HG03571 (cell line): ENCODE results near the gene PLK5.
"Not testable (repeated sequence)": the region's sequence is repeated elsewhere in the genome, so short reads cannot be mapped to it uniquely, and the experiment has no call there.

Source experiments
- ATAC-seq: cut with Tn5 transposase; IDR thresholded peaks from one replicate; pipeline ENCODE4 v1.9.1; 2021; ENCODE audit not compliant: unreplicated experiment

PLK5 gene

GRCh38 chr19:1507763-1508506, 15.9 kb upstream of the PLK5 start:
- ATAC-seq: no peak

- no peak for ATAC-seq
Observed at GRCh38 chr19:1508507-1508856, 15.4 kb upstream of the PLK5 start.

GRCh38 chr19:1509602-1510441, 14.1 kb upstream of the PLK5 start:
- no peak for ATAC-seq

- ATAC-seq: no peak
Observed at GRCh38 chr19:1510442-1510806, 13.5 kb upstream of the PLK5 start.

GRCh38 chr19:1510807-1511206, 13.1 kb upstream of the PLK5 start:
- no peak for ATAC-seq

GRCh38 chr19:1511318-1512317, 12.3 kb upstream of the PLK5 start:
- ATAC-seq: no peak

- no peak for ATAC-seq
Observed at GRCh38 chr19:1512671-1513498, 11.0 kb upstream of the PLK5 start, which contains the start of gene ADAMTSL5. Gene ADAMTSL5, minus strand, starts transcription at chr19:1513019. Its CDS starts 2,076 bp downstream, at chr19:1510943.

GRCh38 chr19:1513499-1514294, 10.2 kb upstream of the PLK5 start:
- ATAC-seq: no peak

- no peak for ATAC-seq
Observed at GRCh38 chr19:1514295-1514661, 9.6 kb upstream of the PLK5 start.

GRCh38 chr19:1514986-1515721, 8.7 kb upstream of the PLK5 start:
- ATAC-seq: no peak

- ATAC-seq: no peak
Observed at GRCh38 chr19:1516395-1516753, 7.5 kb upstream of the PLK5 start.

- ATAC-seq: no peak
Observed at GRCh38 chr19:1518471-1518870, 5.4 kb upstream of the PLK5 start.

- ATAC-seq: not testable (repeated sequence)
Observed at GRCh38 chr19:1519802-1520201, 4.1 kb upstream of the PLK5 start.

- no peak for ATAC-seq
Observed at GRCh38 chr19:1520203-1520780, 3.6 kb upstream of the PLK5 start.

GRCh38 chr19:1521636-1522035, 2.2 kb upstream of the PLK5 start:
- no peak for ATAC-seq

GRCh38 chr19:1522061-1522460, 1.8 kb upstream of the PLK5 start:
- no peak for ATAC-seq

- ATAC-seq: no peak
Observed at GRCh38 chr19:1522838-1523237, 1.0 kb upstream of the PLK5 start.

- no peak for ATAC-seq
Observed at GRCh38 chr19:1524287-1524971, 552 bp downstream of the PLK5 start.
